ENCODE results near the gene ALAD.

ALAD gene

GRCh38 chr9:113343732-113344231, 57.3 kb downstream of the ALAD start:
- DNase-seq, result peak; percentile 99

- DNase-seq, result peak; percentile 95
These were observed 59.2 kb downstream of the ALAD start for GRCh38 chr9:113341712-113342410.

DNA sequence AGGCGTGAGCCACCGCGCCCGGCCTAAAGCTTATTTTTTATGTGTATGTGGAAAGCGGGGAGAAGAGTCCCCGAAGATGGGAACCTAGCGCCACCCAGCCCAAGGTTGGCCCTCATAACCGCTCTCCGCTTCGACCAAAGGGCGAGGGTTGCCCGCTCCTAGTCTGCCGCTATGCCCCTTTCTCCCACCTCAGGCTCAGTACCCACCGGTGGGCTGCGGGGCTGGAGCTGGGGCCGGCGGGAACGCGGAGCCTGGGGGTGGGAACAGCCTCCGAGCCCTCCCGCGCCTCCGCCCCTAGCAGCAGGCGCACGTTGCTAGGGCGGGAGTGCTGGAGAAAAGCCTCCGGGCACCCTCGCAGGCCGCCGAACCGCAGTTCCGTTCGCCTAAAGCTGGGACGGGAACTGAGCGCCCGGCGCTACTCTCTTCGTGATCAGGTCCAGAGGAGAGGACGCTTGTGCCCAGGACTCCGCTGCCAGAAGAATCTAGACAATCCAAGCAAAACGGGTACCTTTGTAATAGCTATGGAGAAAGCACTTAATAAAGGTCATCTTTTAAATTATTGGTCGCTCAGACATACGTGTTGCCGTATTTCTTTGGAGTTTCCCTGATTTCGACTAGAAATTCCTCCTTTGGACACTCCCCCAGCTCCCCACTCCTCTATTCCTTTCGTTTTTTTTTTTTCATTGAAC, 60.9 kb downstream of the ALAD start, which contains the start of gene WDR31:
Gene WDR31 (minus strand): TSS at position 265 of the 689 bp plus-strand sequence. CDS start 8,253 bp downstream, outside the sequence.
- DNase-seq, result peak; percentile 93

- no peak for DNase-seq
These were observed 63.4 kb downstream of the ALAD start for GRCh38 chr9:113337714-113338113.

Data from hematopoietic multipotent progenitor cell treated with erythropoietin and hydrocortisone succinate and interleukin-3 and kit ligand, for 6 days (in vitro differentiated cells).